Suprapubic skin (tissue), 3 donors: ENCODE data around the gene PARP15.
"Not testable (repeated sequence)": the region's sequence is repeated elsewhere in the genome, so short reads cannot be mapped to it uniquely, and the experiment has no call there.

ENCODE experiments used
- CTCF ChIP-seq, 2 donors: fragments of 200-600 bp in 1 of 2; fragments of 450-650 bp in 1 of 2; sonication (generic) in 1 of 2; IDR thresholded peaks; one replicate each; pipeline ENCODE4 v1.5.1; 2016 to 2019; ENCODE audit warnings: antibody characterized with exemption in 2 of 2, mild to moderate bottlenecking in 1 of 2, moderate library complexity in 1 of 2
- EP300 ChIP-seq: sonication (generic); formaldehyde crosslinking; IDR thresholded peaks from one replicate; pipeline ENCODE4 v1.6.1; 2017; ENCODE audit warnings: antibody characterized with exemption
- POLR2A ChIP-seq, 2 donors: fragments of 450-650 bp; IDR thresholded peaks; one replicate each; pipeline ENCODE4 v1.6.1; 2017; ENCODE audit warnings: antibody characterized with exemption in 2 of 2, mild to moderate bottlenecking in 2 of 2, moderate library complexity in 2 of 2

GRCh38 chr3:122682778-122683411 lies 105.4 kb downstream of the PARP15 start:
- TF ChIP-seq POLR2A (IDR thresholded peaks at IDR 0.05); EP300; CTCF (IDR thresholded peaks at IDR 0.05): not testable (repeated sequence)
